HK-2 (cell line): Measurements from ENCODE around the gene GLIS1.

Experiments used
- DNase-seq: peaks from one replicate; pipeline ENCODE4 v3.0.0-alpha.2; 2018; ENCODE audit not compliant: unreplicated experiment

Gene GLIS1

GRCh38 chr1:53463961-53464899 lies 274.7 kb downstream of the GLIS1 start:
- DNase-seq: no peak

GRCh38 chr1:53462769-53463501 lies 276.0 kb downstream of the GLIS1 start:
- DNase-seq: no peak

- no peak for DNase-seq
Observed at GRCh38 chr1:53462193-53462592, 276.8 kb downstream of the GLIS1 start.

GRCh38 chr1:53461323-53462044 lies 277.5 kb downstream of the GLIS1 start:
- DNase-seq: no peak

GRCh38 chr1:53460666-53461322 lies 278.2 kb downstream of the GLIS1 start:
- no peak for DNase-seq

GRCh38 chr1:53460211-53460634 lies 278.7 kb downstream of the GLIS1 start:
- no peak for DNase-seq

GRCh38 chr1:53459321-53460175 lies 279.4 kb downstream of the GLIS1 start, which contains the start of gene DMRTB1:
DMRTB1 (plus strand) TSS chr1:53459399; CDS start chr1:53459454, 55 bp downstream.
- no peak for DNase-seq

GRCh38 chr1:53458634-53459033 lies 280.3 kb downstream of the GLIS1 start:
- no peak for DNase-seq
